Islet of Langerhans (tissue), 1 donor: ENCODE data around the gene LPP.

Experiments
- FAIRE-seq: peaks from one replicate; lab custom pipeline; 2011; peaks lifted over from hg19 to GRCh38; lab: Jason Lieb, UNC

LPP gene

GRCh38 chr3:188369526-188369925 lies 215.6 kb downstream of the LPP start:
- FAIRE-seq, result no peak

- no peak for FAIRE-seq
Measured at GRCh38 chr3:188370081-188370830, 216.3 kb downstream of the LPP start.

DNA sequence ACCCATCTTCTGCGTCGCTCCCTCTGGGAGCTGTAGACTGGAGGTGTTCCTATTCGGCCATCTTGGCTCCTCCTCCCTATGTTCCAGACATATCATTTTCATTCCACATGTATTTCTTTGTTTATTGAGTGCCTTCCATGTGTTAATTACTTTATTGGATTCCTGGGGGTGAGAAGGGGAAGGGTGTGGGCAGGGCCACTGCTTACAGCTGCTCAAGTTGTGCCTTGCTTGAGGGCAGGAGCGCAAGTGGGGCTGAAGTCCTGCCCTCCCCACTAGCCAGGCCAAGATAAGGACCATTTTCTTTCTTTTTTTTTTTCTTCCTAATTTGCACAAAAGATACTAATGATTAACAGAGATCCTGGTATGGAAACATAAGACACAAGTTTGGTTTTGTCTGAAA lies 224.8 kb downstream of the LPP start:
- no peak for FAIRE-seq

DNA sequence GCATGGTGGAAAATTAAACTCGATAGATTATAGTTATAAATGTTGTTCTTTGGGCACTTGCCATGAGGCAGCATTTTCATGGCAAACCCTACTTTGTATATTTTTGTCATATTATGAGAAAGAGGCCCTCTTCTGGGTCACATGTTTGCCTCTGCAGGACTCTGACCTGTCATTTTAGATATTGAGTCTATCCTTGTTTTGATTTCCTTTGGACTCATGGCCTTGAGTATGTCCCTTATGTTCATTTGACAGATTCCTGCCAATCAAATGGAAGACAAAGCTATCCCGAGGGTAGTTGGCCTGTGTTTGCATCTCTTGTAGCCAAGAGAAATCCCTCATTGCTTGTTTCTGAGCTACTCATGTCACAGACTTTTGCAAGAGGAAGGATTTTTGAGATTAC lies 226.3 kb downstream of the LPP start:
- FAIRE-seq, result no peak

- FAIRE-seq, result no peak
Measured at GRCh38 chr3:188380722-188381121, 226.8 kb downstream of the LPP start.

- FAIRE-seq, result no peak
Measured at GRCh38 chr3:188383748-188384147, 229.8 kb downstream of the LPP start.

DNA sequence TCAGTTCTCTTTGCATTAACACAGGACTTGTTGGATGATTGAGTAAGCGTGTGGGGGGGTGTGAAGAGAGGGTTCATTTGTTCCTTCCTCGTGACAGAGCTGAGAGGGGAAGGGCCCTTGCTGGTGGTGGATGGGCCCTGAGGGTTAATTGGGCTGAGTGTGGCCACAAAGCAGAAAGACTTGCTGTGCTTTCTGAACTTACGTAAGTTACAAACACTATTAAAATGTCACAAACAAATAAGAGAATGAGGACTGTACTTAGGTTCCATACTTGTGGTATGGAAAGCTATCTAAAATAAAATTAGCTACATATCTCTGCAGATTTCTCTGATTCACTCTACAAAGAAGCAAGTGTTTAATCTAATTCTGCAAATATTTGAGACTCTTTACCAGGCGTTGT lies 231.3 kb downstream of the LPP start:
- no peak for FAIRE-seq

GRCh38 chr3:188389711-188390342 lies 235.9 kb downstream of the LPP start:
- no peak for FAIRE-seq

- FAIRE-seq, result no peak
Measured at GRCh38 chr3:188390343-188390718, 236.4 kb downstream of the LPP start.

- no peak for FAIRE-seq
Measured at GRCh38 chr3:188390775-188391443, 237.0 kb downstream of the LPP start.

GRCh38 chr3:188391592-188391991 lies 237.6 kb downstream of the LPP start:
- no peak for FAIRE-seq

- FAIRE-seq, result no peak
Measured at GRCh38 chr3:188392076-188392475, 238.1 kb downstream of the LPP start.

DNA sequence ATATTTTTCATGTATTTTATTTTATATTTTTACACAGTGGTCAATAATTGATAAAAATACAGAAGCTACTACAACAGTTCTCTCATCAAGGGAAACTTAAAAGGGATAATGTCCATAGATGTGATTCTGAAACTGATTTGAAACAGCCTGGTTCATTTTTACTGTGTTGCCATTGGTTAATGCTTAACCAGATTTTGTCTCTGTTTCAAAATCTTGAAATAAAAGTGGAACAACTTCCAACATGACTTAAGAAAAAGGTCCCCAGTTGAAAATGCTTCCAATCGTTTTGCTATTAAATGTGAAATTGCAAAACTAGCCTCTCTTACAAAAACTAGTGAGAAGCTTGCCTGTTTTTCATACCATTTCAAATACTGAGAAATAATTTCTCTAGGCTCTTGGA lies 240.7 kb downstream of the LPP start:
- FAIRE-seq, result no peak

DNA sequence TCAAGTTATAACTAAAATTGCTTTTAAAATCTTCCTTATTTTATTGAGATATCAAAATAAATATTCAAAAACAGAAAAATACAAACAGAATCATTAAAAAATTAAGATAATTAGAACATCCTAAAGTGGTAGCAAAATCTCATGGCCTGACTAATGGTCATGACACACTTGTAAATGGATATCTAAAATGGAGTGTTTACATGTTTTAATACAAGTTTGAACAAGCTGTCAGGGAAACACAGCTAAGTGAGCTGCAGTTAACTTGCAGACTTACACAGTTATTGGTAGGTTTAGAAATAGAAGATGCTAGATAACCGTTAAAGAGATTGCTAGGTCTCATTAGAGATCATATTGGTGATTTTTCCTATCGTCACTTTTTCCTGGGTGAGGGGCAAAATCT lies 242.3 kb downstream of the LPP start:
- FAIRE-seq, result peak; percentile 78

- no peak for FAIRE-seq
Measured at GRCh38 chr3:188396900-188397299, 242.9 kb downstream of the LPP start.

- FAIRE-seq, result no peak
Measured at GRCh38 chr3:188397766-188398705, 244.1 kb downstream of the LPP start.

DNA sequence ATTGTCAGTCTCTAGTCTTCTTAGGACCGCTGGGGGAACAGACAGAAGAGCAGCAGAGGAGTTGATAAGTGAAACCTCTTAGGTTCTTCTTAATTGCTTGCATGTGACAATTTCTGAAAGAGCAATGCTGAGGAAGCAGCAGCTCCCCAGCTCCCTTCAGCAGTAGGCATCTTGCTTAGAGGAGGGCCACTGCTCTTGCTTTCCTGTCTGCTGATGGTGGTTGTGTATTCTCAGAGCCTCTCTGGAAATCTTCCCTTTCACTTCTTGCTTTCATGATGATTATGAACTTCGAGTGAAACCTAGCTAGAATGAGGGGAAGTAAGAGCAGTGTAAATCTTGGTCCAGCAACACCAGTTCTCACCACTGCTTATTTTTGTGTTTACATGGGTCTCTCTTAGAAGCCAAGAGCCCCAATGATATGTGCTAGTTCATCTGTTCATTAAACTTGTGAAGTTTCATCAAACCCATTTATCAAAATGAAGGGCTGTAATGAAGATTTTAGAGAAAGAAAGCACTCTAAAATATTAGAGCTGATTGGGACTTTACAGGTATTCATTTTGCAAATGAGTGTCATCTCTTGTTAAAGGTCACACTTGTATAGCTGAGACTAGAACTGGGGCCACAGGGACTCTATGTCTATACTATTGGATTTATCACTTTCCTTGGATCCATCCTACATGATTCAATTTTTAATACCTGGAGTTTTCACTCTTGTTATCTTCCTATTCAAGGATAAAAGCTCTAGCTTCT lies 246.7 kb downstream of the LPP start:
- FAIRE-seq, result no peak

DNA sequence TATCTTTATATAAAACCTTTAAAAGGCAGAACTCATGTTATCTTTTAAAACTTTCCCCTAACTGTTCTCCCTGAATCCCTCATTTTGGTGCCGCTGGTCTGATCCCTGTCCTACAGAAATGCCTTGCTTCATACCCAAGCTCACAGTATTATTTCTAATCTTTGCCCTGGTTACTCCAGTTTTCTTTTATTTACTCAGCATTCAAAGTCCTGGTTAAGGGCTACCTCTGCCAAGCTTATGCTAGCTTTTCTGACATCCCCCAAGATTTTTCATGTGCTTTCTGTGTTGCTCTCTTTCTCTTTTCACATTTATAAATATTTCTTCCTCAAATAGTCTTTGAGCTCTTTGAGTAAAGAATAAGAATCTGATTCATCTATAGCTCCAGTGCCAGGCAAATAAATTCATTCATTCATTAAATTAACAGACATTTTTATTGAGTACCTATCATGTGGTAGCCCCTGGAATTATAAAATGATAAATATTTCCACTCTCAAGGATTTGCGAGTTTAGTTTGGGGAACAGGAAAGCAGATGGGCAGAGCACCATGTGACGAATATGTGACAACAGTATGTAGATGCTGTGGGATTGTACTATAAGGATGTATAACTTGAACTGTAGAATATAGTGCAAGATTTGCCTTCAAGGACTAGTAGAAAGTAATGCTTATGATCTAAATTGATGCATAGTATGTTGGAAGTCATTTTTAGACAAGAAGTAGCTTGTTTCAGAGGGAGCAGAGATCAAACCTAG lies 247.5 kb downstream of the LPP start:
- FAIRE-seq, result no peak

GRCh38 chr3:188402229-188402628 lies 248.3 kb downstream of the LPP start:
- FAIRE-seq, result no peak

DNA sequence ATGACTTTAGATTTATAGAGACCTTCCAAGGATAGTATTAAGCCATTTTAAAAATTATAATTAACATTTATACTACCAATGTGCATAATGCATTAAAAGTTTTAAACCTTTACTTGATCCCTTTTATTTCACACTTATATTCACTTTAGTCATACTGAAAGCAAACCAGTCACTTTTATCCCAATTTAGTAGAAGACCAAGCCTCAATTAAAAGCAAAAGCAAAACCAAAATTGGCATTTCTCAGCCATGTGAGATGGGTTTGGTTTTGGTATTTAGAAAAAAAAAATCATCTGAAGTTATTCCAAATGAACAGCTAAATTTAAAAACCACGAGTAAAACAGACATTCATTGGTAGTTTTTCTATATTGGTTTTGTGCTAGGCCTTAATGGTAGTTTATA lies 249.4 kb downstream of the LPP start:
- FAIRE-seq, result no peak

DNA sequence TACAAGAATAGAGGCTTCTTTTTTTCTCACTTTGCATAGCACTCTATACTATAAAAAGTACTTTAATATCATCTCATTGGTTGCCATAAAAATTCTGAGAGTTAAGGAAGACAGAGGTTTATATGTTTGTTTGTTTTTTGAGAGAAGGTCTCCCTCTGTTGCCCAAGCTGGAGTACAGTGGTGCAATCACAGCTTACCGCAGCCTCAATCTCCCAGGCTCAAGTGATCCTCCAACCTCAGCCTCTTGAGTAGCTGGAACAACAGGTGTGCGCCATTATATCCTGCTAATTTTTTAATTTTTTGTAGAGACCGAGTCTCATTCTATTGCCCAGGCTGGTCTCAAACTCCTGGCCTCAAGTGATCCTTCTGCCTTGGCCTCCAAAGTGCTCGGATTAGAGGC lies 250.2 kb downstream of the LPP start:
- FAIRE-seq, result no peak
